ENCODE results near the gene CA5B. TPM values are rescaled to one million over a fixed set of nuclear protein-coding genes. Genes with fewer than 3 reads are reported as not detected.

Gene CA5B
- total and polyA plus RNA-seq, 10 of the 15 experiments (the other 5 are each of a cell fraction or from before 2014, with no cell fraction given): 1.2 to 6.0 (median 3.2) TPM

GRCh38 chrX:15737959-15738902 lies at the start of gene CA5B (continued):
- peak; percentile 82 for TF ChIP-seq SP1 (IDR thresholded peaks at IDR 0.05; ENCODE audit: low read depth, low read length)
- no peak for TF ChIP-seq USF1 (IDR thresholded peaks at IDR 0.05; ENCODE audit: borderline replicate concordance, extremely low read length, insufficient read depth, low read depth, low read length)
- TF ChIP-seq MXI1 (IDR thresholded peaks at IDR 0.05; ENCODE audit: low read depth, low read length): 0 out of 2 replicates have a peak, but pooled peaks have one; percentile 31
- peak; percentile 100 for TF ChIP-seq HDGF (IDR thresholded peaks at IDR 0.05)
- 0 out of 2 replicates have a peak, but pooled peaks have one; percentile 10 for TF ChIP-seq MTA2 (IDR thresholded peaks at IDR 0.05; ENCODE audit: low read depth)
- peak; percentile 52 to 78; a peak in 3 of 4 replicates for TF ChIP-seq BHLHE40 (IDR thresholded peaks at IDR 0.05; ENCODE audit: borderline replicate concordance in 1 of 2, low read depth in 2 of 2, low read length in 1 of 2)
- no peak for TF ChIP-seq ZNF274 (IDR thresholded peaks at IDR 0.05; ENCODE audit: insufficient read depth, insufficient read length)
- TF ChIP-seq NR2F1 (conservative IDR thresholded peaks at IDR 0.05): no peak
- TF ChIP-seq PML (IDR thresholded peaks at IDR 0.05; ENCODE audit: low read length): no peak
- TF ChIP-seq ZNF622 (IDR thresholded peaks at IDR 0.05): no peak

GRCh38 chrX:15694941-15695451 lies 43.1 kb upstream of the CA5B start:
- H3K4me1 ChIP-seq (ENCODE audit: control insufficient read depth, insufficient read depth, low read length): no peaks in the 10 kb centered on the region
- ChIA-PET SMC1A (ENCODE audit: uncharacterized antibody, unreplicated experiment) (no interaction called here), RAD21 (ENCODE audit: unreplicated experiment) (no interaction called here), CTCF (no interaction called here), POLR2A (interaction anchor here (0.6 kb wide), 1 partner anchor 1118 kb away, joined by 4 read pairs; no protein-coding TSS in a partner anchor)
- in situ Hi-C loops (cut with MboI): no loop called here
- no TSS peak for BruUV-seq (replicated peaks)
- peaks cover 3% of the 10 kb centered on the region in 2 experiments; a peak in 2 of 4 replicates for H3K36me3 ChIP-seq (ENCODE audit: control insufficient read depth in 2 of 2, insufficient read depth in 2 of 2, low read length in 1 of 2)
- no peak overlapping the region for H3K4me2 ChIP-seq (ENCODE audit: control insufficient read depth, insufficient read depth)
- 87% methylated on average over 6 of the region's 6 CpGs for WGBS (ENCODE audit: insufficient coverage, insufficient replicate concordance, low lambda C conversion rate, missing lambda C conversion rate)
- H3K27ac ChIP-seq (ENCODE audit: control insufficient read depth, insufficient read depth): no peak overlapping the region
- H3K27me3 ChIP-seq (replicated peaks in 1 of 2; ENCODE audit: control insufficient read depth in 2 of 2, insufficient read depth in 2 of 2, low read length in 1 of 2): no peaks in the 10 kb centered on the region
- H3K79me2 ChIP-seq (ENCODE audit: control insufficient read depth, insufficient read depth, low read length): no peaks in the 10 kb centered on the region
- no peak for FAIRE-seq
- H3K9ac ChIP-seq (ENCODE audit: control insufficient read depth, insufficient read depth, low read length): no peak overlapping the region
- H2AFZ ChIP-seq (ENCODE audit: control insufficient read depth, low read depth, low read length): no peak overlapping the region
- DNase-seq (ENCODE audit: low read depth, low spot score): no peak
- H3K4me3 ChIP-seq: no peak overlapping the region
- ATAC-seq: no peak
- TF ChIP-seq RAD51 (IDR thresholded peaks at IDR 0.05): no peak
- TF ChIP-seq KLF5 (IDR thresholded peaks at IDR 0.05; ENCODE audit: partially characterized antibody): no peak
- H3K9me3 ChIP-seq (replicated peaks; ENCODE audit: control insufficient read depth, insufficient read depth, low read length): no peaks in the 10 kb centered on the region
- intact Hi-C loops (cut with micrococcal nuclease; ENCODE audit: unreplicated experiment): no loop called here
- no peaks in the 10 kb centered on the region for H4K20me1 ChIP-seq (ENCODE audit: control insufficient read depth, insufficient read depth)

Measured in GM12878 (cell line).